Measurements from ENCODE around the gene ZCCHC2.

Gene ZCCHC2

GRCh38 chr18:62537946-62538345 is 15.1 kb downstream of the ZCCHC2 start:
- Histone ChIP-seq H3K9ac (ENCODE audit: low read length) (no peak overlapping the region), H3K9me3 (ENCODE audit: low read length) (0 out of 2 replicates have a peak, but pooled peaks cover 3% of the 10 kb centered on the region), H3K36me3 (ENCODE audit: insufficient read depth, low read length) (peaks cover 38% of the 10 kb centered on the region; the same call in 1 of the 2 replicates), H3K79me2 (ENCODE audit: insufficient read depth, low read length) (peaks cover 60% of the 10 kb centered on the region), H3K4me2 (ENCODE audit: low read length) (no peak overlapping the region), H3K27ac (ENCODE audit: low read depth, low read length, poor library complexity, severe bottlenecking) (no peak overlapping the region), H3K9me2 (ENCODE audit: low read depth, low read length) (no peaks in the 10 kb centered on the region), H3F3A (ENCODE audit: insufficient read depth, low read length) (no peaks in the 10 kb centered on the region), H3K27me3 (ENCODE audit: insufficient read depth, low read length) (no peaks in the 10 kb centered on the region), H2AFZ (ENCODE audit: low read length) (no peak overlapping the region), H3K4me3 (ENCODE audit: low read depth, low read length, poor library complexity, severe bottlenecking) (no peak overlapping the region), H4K20me1 (ENCODE audit: insufficient read depth, low read length) (no peaks in the 10 kb centered on the region), H3K4me1 (ENCODE audit: insufficient read depth, low read length, severe bottlenecking) (peaks cover 15% of the 10 kb centered on the region)
- TF ChIP-seq EZH2 (IDR thresholded peaks at IDR 0.05; ENCODE audit: borderline replicate concordance, low read length) = no peak
- TF ChIP-seq CTCF (IDR thresholded peaks at IDR 0.05; ENCODE audit: low read length) = no peak

GRCh38 chr18:62538881-62539280 is 16.1 kb downstream of the ZCCHC2 start:
- Histone ChIP-seq H3K79me2 (ENCODE audit: insufficient read depth, low read length) (peaks cover 51% of the 10 kb centered on the region), H3K27me3 (ENCODE audit: insufficient read depth, low read length) (no peaks in the 10 kb centered on the region), H2AFZ (ENCODE audit: low read length) (no peak overlapping the region), H3K9me3 (ENCODE audit: low read length) (0 out of 2 replicates have a peak, but pooled peaks cover 3% of the 10 kb centered on the region), H3K36me3 (ENCODE audit: insufficient read depth, low read length) (peaks cover 47% of the 10 kb centered on the region), H3K27ac (ENCODE audit: low read depth, low read length, poor library complexity, severe bottlenecking) (no peak overlapping the region), H3K4me1 (ENCODE audit: insufficient read depth, low read length, severe bottlenecking) (peaks cover 14% of the 10 kb centered on the region), H3F3A (ENCODE audit: insufficient read depth, low read length) (no peaks in the 10 kb centered on the region), H4K20me1 (ENCODE audit: insufficient read depth, low read length) (no peaks in the 10 kb centered on the region), H3K4me3 (ENCODE audit: low read depth, low read length, poor library complexity, severe bottlenecking) (no peak overlapping the region), H3K9me2 (ENCODE audit: low read depth, low read length) (no peaks in the 10 kb centered on the region), H3K9ac (ENCODE audit: low read length) (no peak overlapping the region), H3K4me2 (ENCODE audit: low read length) (no peak overlapping the region)
- TF ChIP-seq CTCF (IDR thresholded peaks at IDR 0.05; ENCODE audit: low read length) = no peak

- H4K20me1 ChIP-seq (ENCODE audit: insufficient read depth, low read length) = no peaks in the 10 kb centered on the region
- no peaks in the 10 kb centered on the region for H3K27me3 ChIP-seq (ENCODE audit: insufficient read depth, low read length)
- H3K9me3 ChIP-seq (ENCODE audit: low read length) = 0 out of 2 replicates have a peak, but pooled peaks cover 3% of the 10 kb centered on the region
- H3K4me2 ChIP-seq (ENCODE audit: low read length) = no peak overlapping the region
- no peaks in the 10 kb centered on the region for H3K9me2 ChIP-seq (ENCODE audit: low read depth, low read length)
- no peaks in the 10 kb centered on the region for H3F3A ChIP-seq (ENCODE audit: insufficient read depth, low read length)
- TF ChIP-seq CTCF (IDR thresholded peaks at IDR 0.05; ENCODE audit: low read length) (no peak), EZH2 (IDR thresholded peaks at IDR 0.05; ENCODE audit: borderline replicate concordance, low read length) (no peak)
- H3K4me1 ChIP-seq (ENCODE audit: insufficient read depth, low read length, severe bottlenecking) = peaks cover 8% of the 10 kb centered on the region
- peaks cover 44% of the 10 kb centered on the region for H3K79me2 ChIP-seq (ENCODE audit: insufficient read depth, low read length)
- no peak overlapping the region for H3K27ac ChIP-seq (ENCODE audit: low read depth, low read length, poor library complexity, severe bottlenecking)
- no peak overlapping the region for H3K4me3 ChIP-seq (ENCODE audit: low read depth, low read length, poor library complexity, severe bottlenecking)
- H3K9ac ChIP-seq (ENCODE audit: low read length) = no peak overlapping the region
- H3K36me3 ChIP-seq (ENCODE audit: insufficient read depth, low read length) = peaks cover 54% of the 10 kb centered on the region
- no peak overlapping the region for H2AFZ ChIP-seq (ENCODE audit: low read length)
Measured at GRCh38 chr18:62539284-62540165, 16.7 kb downstream of the ZCCHC2 start.

All from OCI-LY1 (cell line).